Parathyroid adenoma (tissue), 2 donors: ENCODE measurements around the gene RCBTB1.

Experiments
- H2AFZ ChIP-seq: fragments of 300-600 bp; sonication (generic); one replicate; pipeline ENCODE4 v1.7.0; 2017; ENCODE audit warnings: antibody characterized with exemption, mild to moderate bottlenecking
- H3K27ac ChIP-seq: fragments of 300-600 bp; sonication (generic); one replicate; pipeline ENCODE4 v1.7.0; 2017
- H3K27me3 ChIP-seq: fragments of 300-600 bp; sonication (generic); one replicate; pipeline ENCODE4 v1.7.0; 2017; ENCODE audit warnings: low read length; ENCODE audit not compliant: control insufficient read depth, insufficient read depth
- H3K36me3 ChIP-seq: fragments of 300-600 bp; sonication (generic); one replicate; pipeline ENCODE4 v1.7.0; 2017; ENCODE audit warnings: low read length; ENCODE audit not compliant: control insufficient read depth, insufficient read depth
- H3K4me1 ChIP-seq: fragments of 300-600 bp; sonication (generic); one replicate; pipeline ENCODE4 v1.7.0; 2017; ENCODE audit warnings: control low read depth
- H3K4me2 ChIP-seq: fragments of 300-600 bp; sonication (generic); one replicate; pipeline ENCODE4 v1.7.0; 2017; ENCODE audit warnings: low read length
- H3K4me3 ChIP-seq: fragments of 300-600 bp; sonication (generic); one replicate; pipeline ENCODE4 v1.7.0; 2017; ENCODE audit warnings: low read depth, low read length
- H3K79me2 ChIP-seq: fragments of 300-600 bp; sonication (generic); one replicate; pipeline ENCODE4 v1.7.0; 2017; ENCODE audit warnings: control low read depth
- H3K9ac ChIP-seq: fragments of 300-600 bp; sonication (generic); one replicate; pipeline ENCODE4 v1.7.0; 2017; ENCODE audit warnings: mild to moderate bottlenecking
- H3K9me3 ChIP-seq: fragments of 300-600 bp; sonication (generic); one replicate; pipeline ENCODE4 v1.7.0; 2017; ENCODE audit warnings: low read length; ENCODE audit not compliant: control insufficient read depth
- TF ChIP-seq, protein P1 (sequence below): fragments of 300-600 bp; sonication (generic); IDR thresholded peaks from one replicate; pipeline ENCODE4 v1.7.0; 2017; ENCODE audit warnings: antibody characterized with exemption, mild to moderate bottlenecking
- donor health status: primary hyperparathyroidism.

RCBTB1 gene

DNA sequence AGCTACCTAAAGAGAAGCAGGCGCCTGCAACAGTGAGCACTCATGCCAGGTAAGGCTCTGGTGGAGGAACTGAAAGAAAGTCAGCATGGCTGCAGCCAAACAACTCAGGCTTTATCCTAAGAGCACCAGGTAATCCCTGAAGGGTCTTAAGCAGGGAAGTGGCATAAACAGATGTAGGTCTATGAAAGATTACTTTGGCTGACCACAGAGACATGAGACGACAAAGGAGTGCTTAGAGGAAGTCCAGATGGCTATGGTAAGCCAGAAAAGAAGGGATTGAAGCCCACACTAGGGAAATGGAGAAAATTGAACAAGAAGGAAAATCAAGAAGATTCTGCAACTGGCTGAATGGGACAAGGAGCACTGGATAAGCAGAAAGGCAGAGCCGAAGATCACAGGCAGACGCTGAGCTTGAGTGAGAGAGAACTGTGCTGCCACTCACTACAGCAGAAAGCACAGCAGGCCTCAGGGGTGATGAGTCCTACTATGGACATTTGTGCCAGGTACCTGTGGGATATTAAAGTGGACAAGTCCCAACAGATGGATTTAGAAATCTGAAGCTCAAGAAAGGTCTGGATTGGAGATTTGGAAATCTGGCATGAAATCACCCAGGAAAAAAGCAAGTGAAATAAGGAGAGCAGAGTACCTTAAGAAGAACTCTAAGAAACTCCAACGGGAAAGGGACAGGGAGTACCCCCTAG, 4.2 kb downstream of the RCBTB1 start:
- Histone ChIP-seq H3K27me3 (no peaks in the 10 kb centered on the region), H3K9me3 (no peaks in the 10 kb centered on the region), H3K9ac (no peak overlapping the region), H3K79me2 (no peaks in the 10 kb centered on the region), H3K4me1 (no peaks in the 10 kb centered on the region), H3K27ac (no peak overlapping the region), H3K4me2 (no peak overlapping the region), H3K4me3 (no peak overlapping the region), H2AFZ (no peak overlapping the region), H3K36me3 (no peaks in the 10 kb centered on the region)
- TF ChIP-seq, protein P1, sequence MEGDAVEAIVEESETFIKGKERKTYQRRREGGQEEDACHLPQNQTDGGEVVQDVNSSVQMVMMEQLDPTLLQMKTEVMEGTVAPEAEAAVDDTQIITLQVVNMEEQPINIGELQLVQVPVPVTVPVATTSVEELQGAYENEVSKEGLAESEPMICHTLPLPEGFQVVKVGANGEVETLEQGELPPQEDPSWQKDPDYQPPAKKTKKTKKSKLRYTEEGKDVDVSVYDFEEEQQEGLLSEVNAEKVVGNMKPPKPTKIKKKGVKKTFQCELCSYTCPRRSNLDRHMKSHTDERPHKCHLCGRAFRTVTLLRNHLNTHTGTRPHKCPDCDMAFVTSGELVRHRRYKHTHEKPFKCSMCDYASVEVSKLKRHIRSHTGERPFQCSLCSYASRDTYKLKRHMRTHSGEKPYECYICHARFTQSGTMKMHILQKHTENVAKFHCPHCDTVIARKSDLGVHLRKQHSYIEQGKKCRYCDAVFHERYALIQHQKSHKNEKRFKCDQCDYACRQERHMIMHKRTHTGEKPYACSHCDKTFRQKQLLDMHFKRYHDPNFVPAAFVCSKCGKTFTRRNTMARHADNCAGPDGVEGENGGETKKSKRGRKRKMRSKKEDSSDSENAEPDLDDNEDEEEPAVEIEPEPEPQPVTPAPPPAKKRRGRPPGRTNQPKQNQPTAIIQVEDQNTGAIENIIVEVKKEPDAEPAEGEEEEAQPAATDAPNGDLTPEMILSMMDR = no peak

DNA sequence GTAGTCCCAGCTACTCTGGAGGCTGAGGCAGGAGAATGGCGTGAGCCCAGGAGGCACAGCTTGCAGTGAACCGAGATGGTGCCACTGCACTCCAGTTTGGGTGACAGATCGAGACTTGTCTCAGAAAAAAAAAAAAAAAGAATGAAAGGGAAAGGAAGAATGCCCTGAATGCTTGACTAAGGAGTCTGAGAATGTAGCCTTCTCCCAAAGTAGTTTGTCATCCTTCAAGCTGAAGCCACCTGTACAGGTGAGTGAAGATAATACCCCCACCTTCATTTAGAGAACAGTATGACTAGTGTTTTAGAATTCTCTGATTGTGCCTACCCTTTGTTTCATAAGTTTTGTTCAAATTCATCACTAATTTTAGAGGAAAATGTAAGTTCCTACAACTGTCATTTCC, 5.9 kb downstream of the RCBTB1 start:
- no peaks in the 10 kb centered on the region for H3K36me3 ChIP-seq
- no peak overlapping the region for H3K4me2 ChIP-seq
- no peaks in the 10 kb centered on the region for H3K79me2 ChIP-seq
- TF ChIP-seq, protein P1 = no peak
- no peak overlapping the region for H3K27ac ChIP-seq
- no peak overlapping the region for H3K4me3 ChIP-seq
- H2AFZ ChIP-seq = no peak overlapping the region
- H3K27me3 ChIP-seq = no peaks in the 10 kb centered on the region
- H3K9ac ChIP-seq = no peak overlapping the region
- no peaks in the 10 kb centered on the region for H3K9me3 ChIP-seq
- no peaks in the 10 kb centered on the region for H3K4me1 ChIP-seq

DNA sequence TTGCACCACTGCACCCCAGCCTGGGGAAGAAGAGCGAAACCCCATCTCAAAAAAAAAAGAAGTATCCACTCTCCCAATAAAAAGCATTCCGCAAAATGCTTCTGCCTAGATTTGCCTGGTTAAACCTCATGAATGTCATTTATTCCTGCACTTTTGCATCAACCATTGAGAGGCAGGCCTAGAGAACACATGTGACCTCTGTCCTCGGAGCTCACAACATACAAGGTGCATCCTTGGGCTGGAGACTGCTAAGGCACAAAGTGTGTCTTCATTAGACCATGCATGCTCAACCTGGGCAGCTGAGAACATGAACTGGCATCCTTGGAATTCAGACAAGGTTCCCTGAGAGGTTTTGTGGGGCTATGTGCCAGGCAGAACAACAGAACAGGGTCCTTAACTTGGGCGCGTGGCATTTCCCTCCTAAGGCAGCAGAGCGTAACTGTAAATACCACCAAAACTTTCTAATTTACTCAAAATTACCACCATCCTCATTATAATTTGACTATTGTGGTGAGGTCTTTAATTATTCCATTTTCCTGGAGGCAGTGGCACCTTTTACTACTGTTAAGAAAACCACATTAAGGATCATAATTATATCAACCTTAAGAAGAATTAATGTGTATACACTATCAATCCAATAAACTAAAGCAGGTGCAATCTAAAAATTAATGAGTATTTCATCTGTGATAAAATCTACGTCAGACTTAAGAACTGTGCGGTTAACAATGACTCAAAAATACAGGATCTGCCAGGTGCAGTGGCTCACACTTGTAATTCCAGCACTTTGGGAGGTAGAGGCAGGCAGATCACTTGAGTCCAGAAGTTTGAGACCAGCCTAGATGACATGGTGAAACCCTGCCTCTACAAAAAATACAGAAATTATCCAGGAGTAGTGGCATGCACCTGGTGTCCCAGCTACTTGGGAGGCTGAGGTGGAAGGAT, 13.8 kb downstream of the RCBTB1 start:
- TF ChIP-seq, protein P1 = no peak
- Histone ChIP-seq H3K36me3 (no peaks in the 10 kb centered on the region), H3K79me2 (no peaks in the 10 kb centered on the region), H3K4me3 (no peak overlapping the region), H3K27me3 (no peaks in the 10 kb centered on the region), H3K9ac (no peak overlapping the region), H3K4me1 (no peaks in the 10 kb centered on the region), H3K9me3 (no peaks in the 10 kb centered on the region), H3K27ac (no peak overlapping the region), H3K4me2 (no peak overlapping the region), H2AFZ (no peak overlapping the region)

DNA sequence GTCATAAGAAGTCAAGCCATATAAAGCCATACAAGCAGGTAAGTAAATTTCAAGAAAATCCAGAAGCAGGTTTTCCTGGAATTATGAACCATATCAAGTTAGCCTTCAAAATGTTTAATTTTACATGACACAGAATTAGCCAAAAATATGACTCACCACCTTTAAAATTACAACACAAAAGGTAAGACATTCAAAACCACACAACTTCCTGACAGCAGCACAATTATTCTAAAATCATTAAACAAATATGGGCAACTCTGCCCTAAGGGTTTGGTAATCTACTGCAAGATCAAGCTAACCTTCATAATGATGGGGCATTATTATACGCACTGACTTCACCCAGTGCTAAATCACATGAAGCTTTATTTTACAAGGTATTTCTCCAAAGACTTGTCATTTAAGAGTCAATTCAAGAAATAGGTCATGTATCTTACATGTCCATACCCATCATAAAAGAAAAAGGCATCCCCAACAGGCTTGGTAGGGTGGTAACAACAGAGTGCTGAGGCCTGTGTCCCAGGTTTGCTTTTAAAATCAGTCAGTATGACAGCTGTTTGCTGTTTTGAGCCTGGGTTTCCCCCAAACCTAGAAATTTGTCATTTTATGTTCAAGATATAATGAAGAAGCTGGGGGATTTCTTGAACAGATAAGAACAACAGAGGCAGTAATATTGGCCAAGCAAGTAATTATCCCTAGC, 15.2 kb downstream of the RCBTB1 start:
- no peaks in the 10 kb centered on the region for H3K79me2 ChIP-seq
- no peaks in the 10 kb centered on the region for H3K9me3 ChIP-seq
- H2AFZ ChIP-seq = no peak overlapping the region
- no peaks in the 10 kb centered on the region for H3K4me1 ChIP-seq
- TF ChIP-seq, protein P1 = no peak
- H3K27ac ChIP-seq = no peak overlapping the region
- no peak overlapping the region for H3K4me3 ChIP-seq
- no peaks in the 10 kb centered on the region for H3K36me3 ChIP-seq
- no peaks in the 10 kb centered on the region for H3K27me3 ChIP-seq
- H3K9ac ChIP-seq = no peak overlapping the region
- no peak overlapping the region for H3K4me2 ChIP-seq
